ENCODE measurements around the gene PLPP4.

DNA sequence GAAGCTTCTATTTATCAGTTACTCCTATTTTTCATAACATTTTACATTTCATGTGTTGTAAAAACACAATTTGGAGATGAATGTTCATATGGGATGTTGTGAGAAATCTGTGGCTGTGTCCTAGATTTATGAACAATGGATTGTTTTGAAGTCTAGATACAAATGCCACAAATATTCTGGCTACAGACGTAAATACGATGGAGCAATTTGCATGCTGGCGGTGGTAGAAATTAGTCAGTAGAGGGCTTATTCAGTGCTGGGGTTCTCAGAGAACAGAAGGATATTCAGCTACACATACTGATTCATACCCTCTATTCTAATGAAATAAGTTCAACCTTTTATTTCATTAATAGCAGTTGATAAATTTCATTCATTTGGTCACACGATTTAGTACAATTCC is 48.8 kb downstream of the PLPP4 start:
- TF ChIP-seq CTCF (IDR thresholded peaks at IDR 0.05) (no peak), POLR2A (IDR thresholded peaks at IDR 0.05) (no peak)
